ENCODE data around the gene CCL7.

CCL7 gene

DNA sequence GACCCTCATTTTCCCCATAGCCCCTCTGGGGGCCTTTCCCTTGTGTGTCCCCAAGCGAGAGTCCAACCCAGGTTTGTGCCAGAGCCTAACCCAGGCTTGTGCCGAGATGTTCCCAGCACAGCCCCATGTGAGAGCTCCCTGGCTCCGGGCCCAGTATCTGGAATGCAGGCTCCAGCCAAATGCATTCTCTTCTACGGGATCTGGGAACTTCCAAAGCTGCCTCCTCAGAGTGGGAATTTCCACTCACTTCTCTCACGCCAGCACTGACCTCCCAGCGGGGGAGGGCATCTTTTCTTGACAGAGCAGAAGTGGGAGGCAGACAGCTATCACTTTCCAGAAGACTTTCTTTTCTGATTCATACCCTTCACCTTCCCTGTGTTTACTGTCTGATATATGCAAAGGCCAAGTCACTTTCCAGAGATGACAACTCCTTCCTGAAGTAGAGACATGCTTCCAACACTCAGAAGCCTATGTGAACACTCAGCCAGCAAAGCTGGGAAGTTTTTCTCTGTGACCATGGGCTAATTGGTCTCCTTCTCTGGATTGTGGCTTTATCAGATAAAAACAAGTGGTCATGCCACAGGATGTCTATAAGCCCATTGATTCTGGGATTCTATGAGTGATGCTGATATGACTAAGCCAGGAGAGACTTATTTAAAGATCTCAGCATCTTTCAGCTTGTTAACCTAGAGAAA is 17.4 kb upstream of the CCL7 start:
- peaks cover 8% of the 10 kb centered on the region for H3K4me1 ChIP-seq (ENCODE audit: insufficient read depth, low read length)

DNA sequence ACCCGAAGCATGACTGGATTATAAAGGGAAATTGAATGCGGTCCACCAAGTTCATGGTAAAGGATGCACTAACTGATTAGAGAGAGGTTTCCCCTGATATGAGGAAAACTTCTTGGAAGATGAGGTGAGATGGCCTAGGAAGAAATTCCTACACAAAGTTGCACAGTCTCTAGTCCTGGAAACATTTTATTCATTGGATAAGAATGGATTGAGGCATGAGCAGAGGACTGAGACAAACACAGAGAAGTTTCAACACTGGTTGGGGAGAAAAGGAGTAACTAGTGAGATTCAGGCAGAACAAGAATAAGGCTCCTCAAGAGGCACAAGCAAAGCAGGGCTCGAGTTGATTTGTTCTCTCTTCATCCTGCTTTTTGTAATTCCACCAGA is 16.9 kb upstream of the CCL7 start:
- Histone ChIP-seq H3K9me3 (ENCODE audit: low read length) (no peaks in the 10 kb centered on the region), H3K27me3 (ENCODE audit: insufficient read depth, low read length) (no peaks in the 10 kb centered on the region), H3K4me1 (ENCODE audit: insufficient read depth, low read length) (peaks cover 8% of the 10 kb centered on the region), H3K36me3 (ENCODE audit: insufficient read depth, low read length) (no peaks in the 10 kb centered on the region), H3K4me3 (ENCODE audit: low read length) (no peak overlapping the region), H2AFZ (ENCODE audit: low read depth, low read length) (no peak overlapping the region)

More for the DNA sequence above, 17.4 kb upstream of the CCL7 start:
- H3K4me3 ChIP-seq (ENCODE audit: low read length) = no peak overlapping the region
- H3K9me3 ChIP-seq (ENCODE audit: low read length) = no peaks in the 10 kb centered on the region
- no peak overlapping the region for H2AFZ ChIP-seq (ENCODE audit: low read depth, low read length)
- no peaks in the 10 kb centered on the region for H3K27me3 ChIP-seq (ENCODE audit: insufficient read depth, low read length)
- H3K36me3 ChIP-seq (ENCODE audit: insufficient read depth, low read length) = no peaks in the 10 kb centered on the region

DNA sequence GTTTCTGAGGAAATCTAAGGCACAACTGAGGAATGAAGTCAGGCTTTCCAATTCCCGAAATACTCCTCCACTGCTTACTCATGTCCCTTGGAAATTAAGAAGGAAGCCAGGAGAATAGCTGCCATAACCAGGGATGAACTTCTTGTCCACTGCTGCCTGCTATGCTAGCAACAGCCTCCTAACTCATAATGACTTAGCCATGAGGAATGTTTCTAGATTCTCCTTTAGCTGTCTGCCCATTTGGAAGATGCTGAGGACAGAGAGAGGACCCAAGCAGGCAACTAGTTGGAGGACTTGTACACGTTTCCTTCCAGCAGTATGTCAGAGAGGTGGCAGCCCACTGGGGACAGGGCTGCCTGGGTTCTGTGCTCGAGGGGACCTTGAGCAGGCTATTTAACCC is 15.9 kb upstream of the CCL7 start:
- H3K4me1 ChIP-seq (ENCODE audit: insufficient read depth, low read length) = peaks cover 8% of the 10 kb centered on the region
- H3K36me3 ChIP-seq (ENCODE audit: insufficient read depth, low read length) = no peaks in the 10 kb centered on the region
- H3K4me3 ChIP-seq (ENCODE audit: low read length) = no peak overlapping the region
- H3K27me3 ChIP-seq (ENCODE audit: insufficient read depth, low read length) = no peaks in the 10 kb centered on the region
- H2AFZ ChIP-seq (ENCODE audit: low read depth, low read length) = peak overlapping the region; percentile 51
- no peaks in the 10 kb centered on the region for H3K9me3 ChIP-seq (ENCODE audit: low read length)

DNA sequence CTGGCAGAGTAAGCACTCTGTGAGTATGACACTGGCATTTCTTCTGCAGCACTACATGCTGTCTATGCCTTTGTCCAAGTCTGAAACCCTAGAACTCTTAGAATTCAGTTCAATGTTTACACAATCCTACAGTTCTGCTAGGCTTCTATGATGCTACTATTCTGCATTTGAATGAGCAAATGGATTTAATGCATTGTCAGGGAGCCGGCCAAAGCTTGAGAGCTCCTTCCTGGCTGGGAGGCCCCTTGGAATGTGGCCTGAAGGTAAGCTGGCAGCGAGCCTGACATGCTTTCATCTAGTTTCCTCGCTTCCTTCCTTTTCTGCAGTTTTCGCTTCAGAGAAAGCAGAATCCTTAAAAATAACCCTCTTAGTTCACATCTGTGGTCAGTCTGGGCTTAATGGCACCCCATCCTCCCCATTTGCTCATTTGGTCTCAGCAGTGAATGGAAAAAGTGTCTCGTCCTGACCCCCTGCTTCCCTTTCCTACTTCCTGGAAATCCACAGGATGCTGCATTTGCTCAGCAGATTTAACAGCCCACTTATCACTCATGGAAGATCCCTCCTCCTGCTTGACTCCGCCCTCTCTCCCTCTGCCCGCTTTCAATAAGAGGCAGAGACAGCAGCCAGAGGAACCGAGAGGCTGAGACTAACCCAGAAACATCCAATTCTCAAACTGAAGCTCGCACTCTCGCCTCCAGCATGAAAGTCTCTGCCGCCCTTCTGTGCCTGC is 15.2 kb upstream of the CCL7 start, which contains the start of gene CCL2:
Gene CCL2 (plus strand): TSS at position 635 of the 730 bp plus-strand sequence. CDS start 65 bp downstream, at position 700.
- H3K4me3 ChIP-seq (ENCODE audit: low read length) = peak within 1 kb of the TSS; percentile 20
- no peaks in the 10 kb centered on the region for H3K36me3 ChIP-seq (ENCODE audit: insufficient read depth, low read length)
- peak within 1 kb of the TSS; percentile 51 for H2AFZ ChIP-seq (ENCODE audit: low read depth, low read length)
- no peaks in the 10 kb centered on the region for H3K9me3 ChIP-seq (ENCODE audit: low read length)
- H3K27me3 ChIP-seq (ENCODE audit: insufficient read depth, low read length) = no peaks in the 10 kb centered on the region
- peaks cover 8% of the 10 kb centered on the region for H3K4me1 ChIP-seq (ENCODE audit: insufficient read depth, low read length)

DNA sequence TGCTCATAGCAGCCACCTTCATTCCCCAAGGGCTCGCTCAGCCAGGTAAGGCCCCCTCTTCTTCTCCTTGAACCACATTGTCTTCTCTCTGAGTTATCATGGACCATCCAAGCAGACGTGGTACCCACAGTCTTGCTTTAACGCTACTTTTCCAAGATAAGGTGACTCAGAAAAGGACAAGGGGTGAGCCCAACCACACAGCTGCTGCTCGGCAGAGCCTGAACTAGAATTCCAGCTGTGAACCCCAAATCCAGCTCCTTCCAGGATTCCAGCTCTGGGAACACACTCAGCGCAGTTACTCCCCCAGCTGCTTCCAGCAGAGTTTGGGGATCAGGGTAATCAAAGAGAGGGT is 14.7 kb upstream of the CCL7 start:
- H3K9me3 ChIP-seq (ENCODE audit: low read length) = no peaks in the 10 kb centered on the region
- no peaks in the 10 kb centered on the region for H3K36me3 ChIP-seq (ENCODE audit: insufficient read depth, low read length)
- H3K27me3 ChIP-seq (ENCODE audit: insufficient read depth, low read length) = no peaks in the 10 kb centered on the region
- peaks cover 8% of the 10 kb centered on the region for H3K4me1 ChIP-seq (ENCODE audit: insufficient read depth, low read length)
- H2AFZ ChIP-seq (ENCODE audit: low read depth, low read length) = no peak overlapping the region
- H3K4me3 ChIP-seq (ENCODE audit: low read length) = no peak overlapping the region

DNA sequence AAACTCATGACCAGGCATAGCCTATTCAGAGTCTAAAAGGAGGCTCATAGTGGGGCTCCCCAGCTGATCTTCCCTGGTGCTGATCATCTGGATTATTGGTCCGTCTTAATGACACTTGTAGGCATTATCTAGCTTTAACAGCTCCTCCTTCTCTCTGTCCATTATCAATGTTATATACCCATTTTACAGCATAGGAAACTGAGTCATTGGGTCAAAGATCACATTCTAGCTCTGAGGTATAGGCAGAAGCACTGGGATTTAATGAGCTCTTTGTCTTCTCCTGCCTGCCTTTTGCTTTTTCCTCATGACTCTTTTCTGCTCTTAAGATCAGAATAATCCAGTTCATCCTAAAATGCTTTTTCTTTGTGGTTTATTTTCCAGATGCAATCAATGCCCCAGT is 14.2 kb upstream of the CCL7 start:
- Histone ChIP-seq H3K4me1 (ENCODE audit: insufficient read depth, low read length) (peaks cover 8% of the 10 kb centered on the region), H3K9me3 (ENCODE audit: low read length) (no peaks in the 10 kb centered on the region), H3K36me3 (ENCODE audit: insufficient read depth, low read length) (no peaks in the 10 kb centered on the region), H3K27me3 (ENCODE audit: insufficient read depth, low read length) (no peaks in the 10 kb centered on the region), H2AFZ (ENCODE audit: low read depth, low read length) (no peak overlapping the region), H3K4me3 (ENCODE audit: low read length) (no peak overlapping the region)

DNA sequence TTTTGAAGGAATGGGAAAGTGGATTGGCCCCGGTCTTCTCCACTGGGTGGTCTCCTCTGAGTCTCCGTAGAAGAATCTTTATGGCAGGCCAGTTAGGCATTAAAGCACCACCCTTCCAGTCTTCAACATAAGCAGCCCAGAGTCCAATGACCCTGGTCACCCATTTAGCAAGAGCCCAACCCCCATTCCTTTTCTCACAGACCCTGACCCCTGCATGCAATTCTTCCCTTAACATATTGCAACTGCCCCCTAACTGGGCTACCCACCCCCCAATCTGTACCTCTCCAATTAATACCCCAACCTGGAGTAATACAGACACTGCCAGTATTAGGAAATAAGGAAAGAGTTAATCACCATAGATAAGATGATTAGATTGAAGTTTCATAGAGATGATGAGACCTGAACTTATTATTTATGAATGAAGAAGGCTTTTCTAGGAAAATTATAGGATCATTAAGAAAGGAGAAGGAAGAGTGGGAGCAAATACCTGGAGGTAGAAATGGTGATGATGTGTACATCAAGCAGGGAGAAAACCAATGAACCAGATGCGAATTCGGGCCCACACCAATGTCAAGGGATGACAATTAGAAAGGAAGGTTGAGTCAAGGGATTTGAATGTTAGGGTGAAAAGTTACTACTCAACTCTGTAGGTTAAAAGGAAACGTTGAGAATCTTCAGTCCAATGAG is 12.6 kb upstream of the CCL7 start:
- peaks cover 8% of the 10 kb centered on the region for H3K4me1 ChIP-seq (ENCODE audit: insufficient read depth, low read length)
- H3K36me3 ChIP-seq (ENCODE audit: insufficient read depth, low read length) = no peaks in the 10 kb centered on the region
- H2AFZ ChIP-seq (ENCODE audit: low read depth, low read length) = no peak overlapping the region
- H3K27me3 ChIP-seq (ENCODE audit: insufficient read depth, low read length) = no peaks in the 10 kb centered on the region
- H3K4me3 ChIP-seq (ENCODE audit: low read length) = no peak overlapping the region
- H3K9me3 ChIP-seq (ENCODE audit: low read length) = no peaks in the 10 kb centered on the region

DNA sequence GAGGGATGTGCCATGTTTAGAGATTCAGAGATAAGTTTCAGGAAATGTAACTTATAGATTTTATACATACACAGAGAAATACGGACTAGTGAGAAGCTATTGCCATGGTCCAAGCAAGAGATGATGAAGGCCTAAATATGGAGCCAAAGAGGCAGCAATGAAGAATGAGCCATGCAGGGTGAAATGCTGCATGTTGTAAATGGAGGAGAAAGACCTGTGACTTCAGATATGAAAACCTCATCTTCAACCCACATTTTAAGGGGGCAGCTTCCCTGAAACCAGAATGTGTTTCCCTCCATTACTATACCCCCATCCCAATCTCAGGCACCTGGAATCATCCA is 12.1 kb upstream of the CCL7 start:
- Histone ChIP-seq H2AFZ (ENCODE audit: low read depth, low read length) (no peak overlapping the region), H3K4me1 (ENCODE audit: insufficient read depth, low read length) (peaks cover 8% of the 10 kb centered on the region), H3K36me3 (ENCODE audit: insufficient read depth, low read length) (no peaks in the 10 kb centered on the region), H3K9me3 (ENCODE audit: low read length) (no peaks in the 10 kb centered on the region), H3K27me3 (ENCODE audit: insufficient read depth, low read length) (no peaks in the 10 kb centered on the region), H3K4me3 (ENCODE audit: low read length) (no peak overlapping the region)

DNA sequence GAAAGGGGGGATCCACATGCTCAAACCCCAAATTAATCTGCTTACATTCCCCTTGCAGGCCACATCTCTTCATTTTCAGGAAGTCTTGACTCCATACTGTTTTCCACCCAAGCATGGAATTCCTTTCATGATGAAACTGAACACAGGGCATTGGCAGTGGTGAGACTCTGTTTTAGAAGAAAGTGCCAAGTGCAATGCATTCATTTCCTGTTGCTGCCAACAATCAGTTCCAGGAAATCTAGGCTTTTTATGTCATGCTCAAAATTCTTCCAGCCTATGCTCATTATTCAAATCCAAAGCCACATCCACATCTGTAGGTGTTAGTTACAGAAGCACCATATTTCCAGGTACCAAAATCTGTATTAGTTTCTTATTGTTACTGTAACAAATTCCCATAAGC is 10.9 kb upstream of the CCL7 start:
- Histone ChIP-seq H3K9me3 (ENCODE audit: low read length) (no peaks in the 10 kb centered on the region), H2AFZ (ENCODE audit: low read depth, low read length) (no peak overlapping the region), H3K36me3 (ENCODE audit: insufficient read depth, low read length) (no peaks in the 10 kb centered on the region), H3K27me3 (ENCODE audit: insufficient read depth, low read length) (no peaks in the 10 kb centered on the region), H3K4me3 (ENCODE audit: low read length) (no peak overlapping the region), H3K4me1 (ENCODE audit: insufficient read depth, low read length) (peaks cover 8% of the 10 kb centered on the region)

DNA sequence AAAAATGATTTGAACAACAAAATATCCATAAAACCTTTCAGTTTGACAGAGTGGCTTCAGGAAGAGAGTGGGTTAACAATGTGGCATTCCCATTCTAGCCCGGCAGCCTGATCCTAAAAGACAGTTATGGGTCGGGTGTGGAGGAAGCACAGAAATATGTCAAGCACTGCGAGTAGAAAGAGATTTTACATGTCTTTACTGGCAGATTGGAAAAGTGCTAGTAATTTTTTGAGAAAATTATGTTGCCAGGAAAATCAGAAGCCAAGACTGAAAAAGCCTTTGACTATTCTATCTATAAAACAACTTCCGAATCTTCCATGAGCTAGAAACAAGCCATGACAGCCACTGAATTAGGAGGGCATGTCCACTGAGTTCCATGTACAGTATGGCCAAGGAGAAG is 9.2 kb upstream of the CCL7 start:
- Histone ChIP-seq H3K36me3 (ENCODE audit: insufficient read depth, low read length) (no peaks in the 10 kb centered on the region), H3K27me3 (ENCODE audit: insufficient read depth, low read length) (no peaks in the 10 kb centered on the region), H2AFZ (ENCODE audit: low read depth, low read length) (no peak overlapping the region), H3K4me3 (ENCODE audit: low read length) (no peak overlapping the region), H3K9me3 (ENCODE audit: low read length) (no peaks in the 10 kb centered on the region), H3K4me1 (ENCODE audit: insufficient read depth, low read length) (no peaks in the 10 kb centered on the region)

DNA sequence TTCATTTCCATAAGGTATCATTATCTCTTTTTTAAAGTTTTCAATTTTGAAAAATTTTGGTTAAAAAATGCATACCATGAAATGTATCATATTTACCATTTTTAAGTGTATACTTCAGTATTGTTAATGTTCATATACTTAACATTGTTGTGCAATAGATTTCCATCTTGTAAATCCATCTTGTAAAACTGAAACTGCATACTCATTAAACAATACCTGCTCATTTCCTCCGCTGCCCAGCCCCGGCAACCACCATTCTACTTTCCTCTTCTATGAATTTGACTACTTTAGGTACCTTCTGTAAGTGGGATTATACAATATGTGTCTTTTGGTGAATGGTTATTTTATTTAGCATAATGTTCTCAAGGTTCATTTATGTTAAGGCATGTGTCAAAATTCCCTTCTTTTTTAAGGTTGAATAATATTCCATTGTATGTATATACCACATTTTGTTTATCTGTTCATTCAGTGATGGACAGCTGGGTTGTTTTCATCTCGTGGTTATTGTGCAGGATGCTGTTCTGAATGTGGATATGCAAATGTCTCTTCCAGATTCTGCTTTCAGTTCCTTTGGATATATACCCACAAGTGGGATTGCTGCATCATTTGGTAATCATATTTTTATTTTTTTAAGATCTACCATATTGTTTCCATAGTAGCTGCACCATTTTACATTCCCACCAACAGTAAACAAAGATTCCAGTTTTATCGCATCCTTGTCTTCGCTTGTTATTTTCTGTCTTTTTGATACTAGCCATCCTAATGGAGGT is 8.3 kb upstream of the CCL7 start:
- no peaks in the 10 kb centered on the region for H3K4me1 ChIP-seq (ENCODE audit: insufficient read depth, low read length)
- no peaks in the 10 kb centered on the region for H3K36me3 ChIP-seq (ENCODE audit: insufficient read depth, low read length)
- no peak overlapping the region for H2AFZ ChIP-seq (ENCODE audit: low read depth, low read length)
- H3K9me3 ChIP-seq (ENCODE audit: low read length) = no peaks in the 10 kb centered on the region
- H3K4me3 ChIP-seq (ENCODE audit: low read length) = no peak overlapping the region
- no peaks in the 10 kb centered on the region for H3K27me3 ChIP-seq (ENCODE audit: insufficient read depth, low read length)

DNA sequence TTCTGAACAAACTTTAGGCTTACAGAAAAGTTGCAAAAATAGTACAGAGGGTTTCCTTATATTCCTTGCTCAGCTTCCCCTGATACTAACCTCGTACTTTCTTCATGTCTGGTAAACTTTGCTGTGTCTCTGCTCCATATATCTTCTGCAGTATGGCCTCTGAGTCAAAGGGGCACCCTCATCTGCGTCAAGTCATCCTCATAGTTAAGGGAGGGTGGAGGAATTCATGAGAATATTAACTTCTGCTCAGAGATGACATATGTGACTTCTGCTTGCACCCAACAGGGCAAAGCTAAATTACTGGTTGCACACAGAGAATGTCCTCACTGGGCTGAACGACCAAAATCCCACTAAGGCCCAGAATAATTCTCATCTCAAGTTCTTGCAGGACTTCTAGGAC is 4.3 kb upstream of the CCL7 start:
- Histone ChIP-seq H3K9me3 (ENCODE audit: low read length) (no peaks in the 10 kb centered on the region), H3K27me3 (ENCODE audit: insufficient read depth, low read length) (no peaks in the 10 kb centered on the region), H3K4me1 (ENCODE audit: insufficient read depth, low read length) (no peaks in the 10 kb centered on the region), H3K4me3 (ENCODE audit: low read length) (no peak overlapping the region), H3K36me3 (ENCODE audit: insufficient read depth, low read length) (no peaks in the 10 kb centered on the region), H2AFZ (ENCODE audit: low read depth, low read length) (no peak overlapping the region)

DNA sequence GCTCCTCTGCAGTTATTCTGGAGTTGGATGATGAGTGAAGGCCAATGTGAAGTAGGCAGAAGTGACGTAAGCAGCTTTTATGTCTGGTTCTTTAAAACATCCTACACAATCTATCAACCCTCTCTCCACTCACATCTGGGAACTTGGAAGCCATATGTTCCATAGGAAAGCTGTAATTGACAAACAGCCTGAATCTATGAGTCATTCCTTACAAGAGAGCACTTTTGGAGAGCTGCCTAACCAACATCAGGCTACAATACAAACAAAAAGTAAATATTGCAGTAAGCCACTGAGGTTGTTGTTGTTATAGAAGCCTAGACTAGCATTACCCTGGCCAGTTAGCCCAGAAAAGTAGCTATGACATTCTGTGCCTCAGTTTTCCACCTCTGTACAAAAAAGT is 5.9 kb downstream of the CCL7 start:
- no peaks in the 10 kb centered on the region for H3K9me3 ChIP-seq (ENCODE audit: low read length)
- no peaks in the 10 kb centered on the region for H3K27me3 ChIP-seq (ENCODE audit: insufficient read depth, low read length)

More for the DNA sequence above, 5.9 kb downstream of the CCL7 start:
- Histone ChIP-seq H3K36me3 (ENCODE audit: insufficient read depth, low read length) (no peaks in the 10 kb centered on the region), H3K4me1 (ENCODE audit: insufficient read depth, low read length) (no peaks in the 10 kb centered on the region), H2AFZ (ENCODE audit: low read depth, low read length) (no peak overlapping the region), H3K4me3 (ENCODE audit: low read length) (no peak overlapping the region)
